VCaP (cell line): ENCODE measurements around the gene ADGRA3.

ENCODE experiments used
- H3K27ac ChIP-seq: fragments of 450-650 bp; 2 replicates; pipeline ENCODE4 v1.5.1; 2017
- CTCF ChIP-seq: fragments of 450-650 bp; conservative IDR thresholded peaks from 2 replicates; pipeline ENCODE4 v1.5.1; 2017; ENCODE audit warnings: mild to moderate bottlenecking, moderate library complexity

Gene ADGRA3

GRCh38 chr4:22471999-22472461, 43.8 kb downstream of the ADGRA3 start:
- TF ChIP-seq CTCF: no peak
- H3K27ac ChIP-seq: no peak overlapping the region

- H3K27ac ChIP-seq: no peak overlapping the region
- no peak for TF ChIP-seq CTCF
Observed at GRCh38 chr4:22471419-22471818, 44.4 kb downstream of the ADGRA3 start.

GRCh38 chr4:22466581-22466980, 49.3 kb downstream of the ADGRA3 start:
- no peak for TF ChIP-seq CTCF
- H3K27ac ChIP-seq: no peak overlapping the region

DNA sequence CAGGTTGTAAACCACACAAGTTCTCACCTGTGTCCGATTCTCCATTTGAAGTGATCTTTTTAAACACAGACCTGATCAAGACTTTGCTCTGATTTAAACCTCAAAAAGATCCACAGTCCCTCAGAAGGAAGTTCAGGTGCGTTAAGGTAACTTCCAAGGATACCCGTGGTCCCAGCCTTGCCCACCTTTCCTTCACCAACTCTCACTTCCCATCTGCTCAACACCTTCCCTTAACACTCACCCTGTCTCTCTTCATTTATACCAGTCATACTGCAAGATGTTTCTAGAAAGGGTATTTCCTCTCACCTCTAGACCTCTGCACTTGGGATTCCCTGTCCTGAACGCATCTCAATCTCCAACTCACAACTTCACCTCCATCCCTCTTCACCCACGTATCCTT, 49.9 kb downstream of the ADGRA3 start:
- no peak overlapping the region for H3K27ac ChIP-seq
- TF ChIP-seq CTCF: no peak

GRCh38 chr4:22465349-22465748, 50.5 kb downstream of the ADGRA3 start:
- TF ChIP-seq CTCF: no peak
- no peak overlapping the region for H3K27ac ChIP-seq

DNA sequence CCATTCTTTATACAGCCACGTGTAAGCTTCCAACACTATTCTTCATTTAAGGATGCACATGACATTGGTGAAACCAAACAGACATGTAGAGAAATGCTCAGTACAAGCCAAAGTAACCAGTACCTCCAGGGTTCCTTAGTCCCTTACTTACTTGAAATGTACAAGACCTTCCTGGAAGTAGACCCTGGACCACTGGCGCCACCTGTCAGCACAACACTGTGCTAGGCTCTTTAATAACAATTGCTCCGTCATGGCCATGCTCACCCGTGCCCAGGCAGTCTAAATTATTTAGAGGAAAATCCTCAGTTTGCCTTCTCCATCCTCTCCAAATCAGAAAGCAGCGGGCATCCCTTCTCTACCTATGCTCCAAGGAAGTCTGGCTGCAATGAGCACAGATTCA, 52.7 kb downstream of the ADGRA3 start:
- no peak for TF ChIP-seq CTCF

DNA sequence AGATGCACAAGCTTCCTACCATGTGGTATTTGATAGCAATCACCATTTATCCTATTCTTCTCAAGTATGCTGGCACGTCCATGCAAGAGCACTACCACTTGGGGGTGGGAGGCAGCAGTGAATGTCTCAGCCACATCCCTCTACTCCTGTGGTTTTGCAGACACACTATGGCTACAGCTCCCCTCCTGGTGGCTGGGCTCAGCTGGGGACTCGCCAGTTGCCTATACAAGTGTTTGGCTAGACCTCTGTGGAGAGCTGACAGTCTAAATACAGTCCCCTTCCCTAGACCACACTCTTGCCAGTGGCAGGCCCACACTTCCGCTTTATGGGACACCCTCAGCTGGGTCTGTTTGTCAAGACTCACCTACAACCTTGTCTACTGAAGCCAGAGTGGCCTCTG, 53.2 kb downstream of the ADGRA3 start:
- TF ChIP-seq CTCF: no peak

More for the DNA sequence above, 52.7 kb downstream of the ADGRA3 start:
- no peak overlapping the region for H3K27ac ChIP-seq

GRCh38 chr4:22460266-22460665, 55.6 kb downstream of the ADGRA3 start:
- no peak overlapping the region for H3K27ac ChIP-seq
- no peak for TF ChIP-seq CTCF

More for the DNA sequence above, 53.2 kb downstream of the ADGRA3 start:
- H3K27ac ChIP-seq: no peak overlapping the region
